ENCODE measurements around the gene ZWILCH.

Gene ZWILCH

GRCh38 chr15:66508293-66508883 lies 3.3 kb downstream of the ZWILCH start:
- H3K4me3 ChIP-seq: no peak overlapping the region
- H3K36me3 ChIP-seq: no peaks in the 10 kb centered on the region
- no peaks in the 10 kb centered on the region for H3K27me3 ChIP-seq
- no peaks in the 10 kb centered on the region for H3K9me3 ChIP-seq
- DNase-seq: no peak
- no peak overlapping the region for H3K27ac ChIP-seq
- H3K4me1 ChIP-seq: peaks cover 0 to 18% (median 11%) of the 10 kb centered on the region in 4 donors
- intact Hi-C loops (cut with DNase I; ENCODE audit: low total_unique reads): loop anchor here (5.0 kb wide), 1 partner anchor 344 kb away; no protein-coding TSS in a partner anchor
- no peak for TF ChIP-seq CTCF (IDR thresholded peaks at IDR 0.05)

- TF ChIP-seq CTCF (IDR thresholded peaks at IDR 0.05): no peak
- H3K27ac ChIP-seq: no peak overlapping the region
- no peak for DNase-seq
Observed at GRCh38 chr15:66514586-66514985, 9.5 kb downstream of the ZWILCH start.

GRCh38 chr15:66515901-66516322 lies 10.8 kb downstream of the ZWILCH start:
- intact Hi-C loops (cut with DNase I; ENCODE audit: low total_unique reads): no loop called here
- Histone ChIP-seq H3K4me1 (no peaks in the 10 kb centered on the region), H3K36me3 (peaks cover 2 to 31% (median 11%) of the 10 kb centered on the region in 3 donors)

More at GRCh38 chr15:66514586-66514985, 9.5 kb downstream of the ZWILCH start:
- Histone ChIP-seq H3K27me3 (no peaks in the 10 kb centered on the region), H3K9me3 (no peaks in the 10 kb centered on the region), H3K4me3 (no peak overlapping the region), H3K36me3 (peaks cover 0 to 28% (median 11%) of the 10 kb centered on the region in 3 donors), H3K4me1 (no peaks in the 10 kb centered on the region)
- intact Hi-C loops (cut with DNase I; ENCODE audit: low total_unique reads): no loop called here

GRCh38 chr15:66523926-66524325 lies 18.8 kb downstream of the ZWILCH start:
- no peak overlapping the region for H3K27ac ChIP-seq
- no peaks in the 10 kb centered on the region for H3K4me1 ChIP-seq
- intact Hi-C loops (cut with DNase I; ENCODE audit: low total_unique reads): no loop called here
- TF ChIP-seq CTCF (IDR thresholded peaks at IDR 0.05): no peak
- H3K4me3 ChIP-seq: no peak overlapping the region
- DNase-seq: no peak
- no peaks in the 10 kb centered on the region for H3K9me3 ChIP-seq
- H3K36me3 ChIP-seq: peaks cover 7 to 43% (median 14%) of the 10 kb centered on the region in 3 donors
- H3K27me3 ChIP-seq: no peaks in the 10 kb centered on the region

More at GRCh38 chr15:66515901-66516322, 10.8 kb downstream of the ZWILCH start:
- H3K27me3 ChIP-seq: no peaks in the 10 kb centered on the region
- TF ChIP-seq CTCF (IDR thresholded peaks at IDR 0.05): no peak
- H3K4me3 ChIP-seq: no peak overlapping the region
- no peak for DNase-seq
- H3K9me3 ChIP-seq: no peaks in the 10 kb centered on the region
- H3K27ac ChIP-seq: no peak overlapping the region

- no peak for TF ChIP-seq CTCF (IDR thresholded peaks at IDR 0.05)
- H3K9me3 ChIP-seq: no peaks in the 10 kb centered on the region
- no peaks in the 10 kb centered on the region for H3K27me3 ChIP-seq
- H3K27ac ChIP-seq: no peak overlapping the region
- H3K36me3 ChIP-seq: peaks cover 5 to 48% (median 20%) of the 10 kb centered on the region in 3 donors
- no peaks in the 10 kb centered on the region for H3K4me1 ChIP-seq
- DNase-seq: no peak
- intact Hi-C loops (cut with DNase I; ENCODE audit: low total_unique reads): no loop called here
- H3K4me3 ChIP-seq: no peak overlapping the region
Observed at GRCh38 chr15:66524838-66525237, 19.7 kb downstream of the ZWILCH start.

Measured in tibial artery (tissue), 4 donors.